IMR-90 (cell line): ENCODE measurements around the gene BIK. TPM values are rescaled to one million over a fixed set of nuclear protein-coding genes. Genes with fewer than 3 reads are reported as not detected.

Source experiments
- ATAC-seq: fragments of 200-7000 bp; cut with Tn5 transposase; 2 replicates; pipeline ENCODE4 v1.9.1; 2020; ENCODE audit warnings: low read depth, mild to moderate bottlenecking, moderate library complexity
- BruUV-seq: library from RNA; stranded (reverse); fragments of 400-500 nt; replicated peaks from 2 replicates; lab custom pipeline; 2021; lab: Mats Ljungman, UMichigan
- CTCF ChIA-PET: fragments of 300-600 bp; formaldehyde crosslinking; extraction: SDS; loops from one replicate; lab custom pipeline; 2021; ENCODE audit warnings: antibody characterized with exemption; lab: Yijun Ruan, JAX
- POLR2A ChIA-PET: fragments of 300-600 bp; sonication (Branson Sonifier 250); formaldehyde crosslinking; loops from one replicate; lab custom pipeline; 2022; ENCODE audit warnings: antibody characterized with exemption; ENCODE audit not compliant: unreplicated experiment; lab: Charles Lee
- DNase-seq: peaks from one replicate; pipeline ENCODE4 v3.0.0; 2013
- H2AFZ ChIP-seq: replicated peaks from 2 replicates; pipeline ENCODE3; 2013; ENCODE audit warnings: low read length, mild to moderate bottlenecking; ENCODE audit not compliant: poor library complexity
- H2AK5ac ChIP-seq: 2 replicates; pipeline ENCODE4 v1.6.1; 2013; ENCODE audit warnings: low read depth, low read length, inconsistent platforms
- H2AK9ac ChIP-seq: replicated peaks from 2 replicates; pipeline ENCODE3; 2013; ENCODE audit warnings: mild to moderate bottlenecking, low read depth, low read length, moderate library complexity; ENCODE audit not compliant: poor library complexity
- H2BK120ac ChIP-seq: 2 replicates; pipeline ENCODE4 v1.6.1; 2013; ENCODE audit warnings: low read depth, low read length, inconsistent platforms
- H2BK15ac ChIP-seq: 3 replicates; pipeline ENCODE4 v1.6.1; 2013; ENCODE audit warnings: low read depth, low read length, inconsistent platforms
- H2BK20ac ChIP-seq: 2 replicates; pipeline ENCODE4 v1.6.1; 2013; ENCODE audit warnings: low read depth, mild to moderate bottlenecking, inconsistent platforms, low read length, moderate library complexity
- H2BK5ac ChIP-seq: 2 replicates; pipeline ENCODE4 v1.6.1; 2013; ENCODE audit warnings: mild to moderate bottlenecking, low read depth, low read length, inconsistent platforms; ENCODE audit not compliant: poor library complexity, severe bottlenecking
- H3K14ac ChIP-seq: replicated peaks from 2 replicates; pipeline ENCODE4 v1.6.1; 2013; ENCODE audit warnings: low read depth, low read length, inconsistent platforms
- H3K18ac ChIP-seq: 2 replicates; pipeline ENCODE4 v1.6.1; 2013; ENCODE audit warnings: low read depth, low read length, control low read depth
- H3K23ac ChIP-seq: 2 replicates; pipeline ENCODE4 v1.6.1; 2013; ENCODE audit warnings: low read depth, low read length, inconsistent platforms
- H3K27ac ChIP-seq: 2 replicates; pipeline ENCODE4 v1.5.1; 2013; ENCODE audit warnings: mild to moderate bottlenecking, control low read depth, low read length; ENCODE audit not compliant: insufficient read depth
- H3K27me3 ChIP-seq: 2 replicates; pipeline ENCODE4 v1.6.1; 2013; ENCODE audit warnings: low read length; ENCODE audit not compliant: control insufficient read depth, insufficient read depth
- H3K36me3 ChIP-seq: 2 replicates; pipeline ENCODE4 v1.6.1; 2013; ENCODE audit warnings: low read length, mixed read lengths; ENCODE audit not compliant: control insufficient read depth, insufficient read depth
- H3K4ac ChIP-seq: 2 replicates; pipeline ENCODE4 v1.6.1; 2013; ENCODE audit warnings: low read depth, low read length, inconsistent platforms
- H3K4me1 ChIP-seq: 2 replicates; pipeline ENCODE4 v1.6.1; 2013; ENCODE audit warnings: low read length, mixed read lengths; ENCODE audit not compliant: control insufficient read depth, insufficient read depth
- H3K4me2 ChIP-seq: 2 replicates; pipeline ENCODE4 v1.6.1; 2013; ENCODE audit warnings: low read depth, mild to moderate bottlenecking, control low read depth, low read length, moderate library complexity
- H3K4me3 ChIP-seq: 2 replicates; pipeline ENCODE4 v1.5.1; 2013; ENCODE audit warnings: low read depth, mild to moderate bottlenecking, control low read depth, low read length, moderate library complexity; ENCODE audit not compliant: insufficient read depth
- H3K56ac ChIP-seq: 2 replicates; pipeline ENCODE4 v1.6.1; 2013; ENCODE audit warnings: low read length, inconsistent platforms; ENCODE audit not compliant: insufficient read depth; ENCODE audit errors: extremely low read depth
- H3K79me1 ChIP-seq, 2 experiments: 2 replicates each; pipeline ENCODE4 v1.6.1; 2013; ENCODE audit warnings: low read length in 2 of 2, inconsistent platforms in 1 of 2, low read depth in 1 of 2
- H3K9ac ChIP-seq: 2 replicates; pipeline ENCODE4 v1.6.1; 2013; ENCODE audit warnings: low read depth, low read length, control low read depth
- H3K9me1 ChIP-seq: 2 replicates; pipeline ENCODE4 v1.6.1; 2013; ENCODE audit warnings: low read length, inconsistent platforms; ENCODE audit not compliant: insufficient read depth
- H3K9me3 ChIP-seq: 2 replicates; pipeline ENCODE4 v1.6.1; 2013; ENCODE audit warnings: low read length; ENCODE audit not compliant: control insufficient read depth, insufficient read depth
- H4K20me1 ChIP-seq: 2 replicates; pipeline ENCODE4 v1.6.1; 2013; ENCODE audit warnings: low read length, inconsistent platforms; ENCODE audit not compliant: insufficient read depth
- H4K5ac ChIP-seq: 2 replicates; pipeline ENCODE4 v1.6.1; 2013; ENCODE audit warnings: mild to moderate bottlenecking, low read depth, low read length, control low read depth
- H4K8ac ChIP-seq, 2 experiments: 2 replicates each; pipeline ENCODE4 v1.6.1; 2013; ENCODE audit warnings: low read depth in 2 of 2, low read length in 2 of 2, control low read depth in 1 of 2, inconsistent platforms in 1 of 2
- H4K91ac ChIP-seq: 2 replicates; pipeline ENCODE4 v1.6.1; 2013; ENCODE audit warnings: low read depth, low read length, inconsistent platforms; ENCODE audit not compliant: insufficient read depth
- CHD1 ChIP-seq: IDR thresholded peaks from 2 replicates; pipeline ENCODE4 v1.6.1; 2012; ENCODE audit warnings: low read depth, low read length, improper control_type of control experiment
- FOS ChIP-seq: fragments of 150-350 bp; IDR thresholded peaks from 2 replicates; pipeline ENCODE4 v1.6.1; 2016; ENCODE audit warnings: low read depth, low read length
- MXI1 ChIP-seq: IDR thresholded peaks from 2 replicates; pipeline ENCODE4 v1.6.1; 2012; ENCODE audit warnings: low read depth, mild to moderate bottlenecking, low read length, moderate library complexity, borderline replicate concordance
- POLR2A ChIP-seq: IDR thresholded peaks from 2 replicates; pipeline ENCODE4 v1.6.1; 2012; ENCODE audit warnings: mild to moderate bottlenecking, low read depth, low read length
- RFX5 ChIP-seq: IDR thresholded peaks from 2 replicates; pipeline ENCODE4 v1.8.0; 2012; ENCODE audit warnings: low read depth, mild to moderate bottlenecking, low read length, moderate library complexity
- SMC3 ChIP-seq: fragments of 150-350 bp; IDR thresholded peaks from 2 replicates; pipeline ENCODE4 v1.6.1; 2016; ENCODE audit warnings: low read depth, mild to moderate bottlenecking, antibody characterized with exemption, low read length, moderate library complexity
- USF2 ChIP-seq: fragments of 150-350 bp; IDR thresholded peaks from 2 replicates; pipeline ENCODE4 v1.6.1; 2017; ENCODE audit warnings: mild to moderate bottlenecking, antibody characterized with exemption, low read length, low read depth
- WGBS, 2 experiments: methylation state at CpG; one replicate each; pipeline versions ENCODE4 v1.1.5 to v1.1.7; 2013; ENCODE audit warnings: missing lambda C conversion rate in 2 of 2; ENCODE audit not compliant: insufficient read length in 1 of 2; ENCODE audit errors: extremely low coverage in 2 of 2; 5-methylcytosine and 5-hydroxymethylcytosine counted together
- dilution Hi-C: fragments of 300-500 bp; cut with HindIII; formaldehyde crosslinking; loops from one replicate; pipeline ENCODE4 v1.14.3; 2018; ENCODE audit warnings: low sequenced_read_pairs; ENCODE audit not compliant: unreplicated experiment
- in situ Hi-C: fragments of 300-500 bp; cut with MboI; formaldehyde crosslinking; loops from 3 replicates; pipeline ENCODE4 v1.14.3; 2019; ENCODE audit warnings: low sequenced_read_pairs, inconsistent platforms, mixed read lengths
- intact Hi-C: fragments of 100-400 bp; cut with micrococcal nuclease; formaldehyde crosslinking; loops from 2 replicates; pipeline ENCODE4 v1.10.0; 2022
- polyA plus RNA-seq, 3 experiments: library from polyadenylated mRNA; depleted of rRNA; stranded (reverse); fragments of >200 nt; gene quantifications; 2 replicates each; pipeline ENCODE4 v1.2.3, GENCODE V29; 2012; ENCODE audit warnings: low replicate concordance in 1 of 3
- total RNA-seq: library from RNA; depleted of rRNA; stranded (reverse); fragments of >200 nt; gene quantifications from 2 replicates; pipeline ENCODE4 v1.2.3, GENCODE V29; 2012
- TF ChIP-seq, protein P1 (sequence below): conservative IDR thresholded peaks from 2 replicates; pipeline ENCODE4 v1.5.1; 2012; ENCODE audit warnings: mild to moderate bottlenecking, low read depth, low read length, improper control_type of control experiment

The BIK gene
- total and polyA plus RNA-seq, 2 of the 4 experiments (the other 2 are of a cell fraction), result 0.18 TPM; not detected in 1

DNA sequence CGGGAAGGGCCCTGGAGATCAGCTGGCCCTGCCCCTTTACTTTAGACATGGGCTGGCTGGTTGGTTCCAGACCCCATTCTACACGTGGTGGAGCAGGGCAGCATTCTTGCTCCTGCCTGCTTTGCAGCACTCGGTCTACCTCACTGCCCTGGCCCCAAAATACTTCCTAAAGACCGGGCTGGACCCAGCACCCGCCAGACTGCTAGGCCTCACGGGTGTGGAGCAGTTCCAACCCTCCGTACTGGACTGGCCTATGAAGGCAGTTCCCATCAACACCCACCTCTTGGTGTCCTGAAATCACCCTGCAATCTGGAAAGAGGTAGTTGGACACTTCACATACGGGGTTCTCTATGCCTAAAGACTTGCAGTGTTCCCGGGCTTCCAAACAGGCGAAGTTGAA lies 26.3 kb downstream of the BIK start:
- H2AK9ac ChIP-seq, result no peak overlapping the region
- intact Hi-C loops, result no loop called here
- no peak overlapping the region for H3K56ac ChIP-seq
- no peak overlapping the region for H2BK20ac ChIP-seq
- H3K9me3 ChIP-seq, result no peaks in the 10 kb centered on the region
- H4K8ac ChIP-seq, result no peak overlapping the region
- H4K20me1 ChIP-seq, result no peaks in the 10 kb centered on the region; the same call in 1 of the 2 replicates
- H3K27me3 ChIP-seq, result no peaks in the 10 kb centered on the region
- no peak overlapping the region for H2BK5ac ChIP-seq
- 85% methylated on average over 5 of the region's 10 CpGs; no CpG with 5 or more reads in 1 of the 2 experiments for WGBS, 2 experiments
- H3K4me1 ChIP-seq, result no peaks in the 10 kb centered on the region
- H3K14ac ChIP-seq, result no peak overlapping the region
- no peak overlapping the region for H2BK120ac ChIP-seq
- H3K9me1 ChIP-seq, result no peaks in the 10 kb centered on the region
- CTCF ChIA-PET, result no interaction called here
- no peak overlapping the region for H3K9ac ChIP-seq
- H3K4me2 ChIP-seq, result no peak overlapping the region
- H2AK5ac ChIP-seq, result no peak overlapping the region
- H3K4ac ChIP-seq, result no peak overlapping the region
- no TSS peak for BruUV-seq
- no peak overlapping the region for H2AFZ ChIP-seq
- in situ Hi-C loops, result no loop called here
- H3K18ac ChIP-seq, result no peak overlapping the region
- no peak overlapping the region for H4K5ac ChIP-seq
- no peak overlapping the region for H4K91ac ChIP-seq
- no peak overlapping the region for H3K4me3 ChIP-seq
- H3K27ac ChIP-seq, result no peak overlapping the region
- H3K23ac ChIP-seq, result no peak overlapping the region
- no peak for DNase-seq
- dilution Hi-C loops, result no loop called here
- no peak overlapping the region for H2BK15ac ChIP-seq
- TF ChIP-seq USF2, result no peak
- TF ChIP-seq MXI1, result no peak
- TF ChIP-seq RFX5, result no peak
- no peak for TF ChIP-seq POLR2A
- TF ChIP-seq CHD1, result no peak
- TF ChIP-seq SMC3, result no peak
- TF ChIP-seq FOS, result no peak
- TF ChIP-seq, protein P1, sequence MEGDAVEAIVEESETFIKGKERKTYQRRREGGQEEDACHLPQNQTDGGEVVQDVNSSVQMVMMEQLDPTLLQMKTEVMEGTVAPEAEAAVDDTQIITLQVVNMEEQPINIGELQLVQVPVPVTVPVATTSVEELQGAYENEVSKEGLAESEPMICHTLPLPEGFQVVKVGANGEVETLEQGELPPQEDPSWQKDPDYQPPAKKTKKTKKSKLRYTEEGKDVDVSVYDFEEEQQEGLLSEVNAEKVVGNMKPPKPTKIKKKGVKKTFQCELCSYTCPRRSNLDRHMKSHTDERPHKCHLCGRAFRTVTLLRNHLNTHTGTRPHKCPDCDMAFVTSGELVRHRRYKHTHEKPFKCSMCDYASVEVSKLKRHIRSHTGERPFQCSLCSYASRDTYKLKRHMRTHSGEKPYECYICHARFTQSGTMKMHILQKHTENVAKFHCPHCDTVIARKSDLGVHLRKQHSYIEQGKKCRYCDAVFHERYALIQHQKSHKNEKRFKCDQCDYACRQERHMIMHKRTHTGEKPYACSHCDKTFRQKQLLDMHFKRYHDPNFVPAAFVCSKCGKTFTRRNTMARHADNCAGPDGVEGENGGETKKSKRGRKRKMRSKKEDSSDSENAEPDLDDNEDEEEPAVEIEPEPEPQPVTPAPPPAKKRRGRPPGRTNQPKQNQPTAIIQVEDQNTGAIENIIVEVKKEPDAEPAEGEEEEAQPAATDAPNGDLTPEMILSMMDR, result no peak
- peaks cover 9 to 15% of the 10 kb centered on the region in 2 experiments; a peak in 3 of 4 replicates for H3K79me1 ChIP-seq
- ATAC-seq, result no peak
- peaks cover 43% of the 10 kb centered on the region for H3K36me3 ChIP-seq
- POLR2A ChIA-PET, result no interaction called here
